Measurements from ENCODE around the gene FAM25G.
"Not testable (repeated sequence)": the region's sequence is repeated elsewhere in the genome, so short reads cannot be mapped to it uniquely, and the experiment has no call there.

The FAM25G gene

GRCh38 chr10:47480133-47480532 lies 11.4 kb downstream of the FAM25G start:
- not testable (repeated sequence) for H3K4me2 ChIP-seq (ENCODE audit: low read length)

GRCh38 chr10:47478114-47478513 lies 13.4 kb downstream of the FAM25G start:
- not testable (repeated sequence) for H3K4me3 ChIP-seq (ENCODE audit: low read length); H3K4me2 ChIP-seq (ENCODE audit: low read length); H3K9ac ChIP-seq (ENCODE audit: low read depth, low read length); H3K36me3 ChIP-seq (ENCODE audit: insufficient read depth, low read length); H3K9me3 ChIP-seq (replicated peaks; ENCODE audit: low read length); H3K4me1 ChIP-seq (ENCODE audit: control insufficient read depth, insufficient read depth, low read length); H3K27me3 ChIP-seq (ENCODE audit: control insufficient read depth, insufficient read depth, low read length)

More at GRCh38 chr10:47480133-47480532, 11.4 kb downstream of the FAM25G start:
- not testable (repeated sequence) for H3K27me3 ChIP-seq (ENCODE audit: control insufficient read depth, insufficient read depth, low read length); H3K4me3 ChIP-seq (ENCODE audit: low read length); H3K9ac ChIP-seq (ENCODE audit: low read depth, low read length); H3K36me3 ChIP-seq (ENCODE audit: insufficient read depth, low read length); H3K4me1 ChIP-seq (ENCODE audit: control insufficient read depth, insufficient read depth, low read length); H3K9me3 ChIP-seq (replicated peaks; ENCODE audit: low read length)

- H3K36me3 ChIP-seq (ENCODE audit: insufficient read depth, low read length); H3K4me1 ChIP-seq (ENCODE audit: control insufficient read depth, insufficient read depth, low read length); H3K4me3 ChIP-seq (ENCODE audit: low read length); H3K4me2 ChIP-seq (ENCODE audit: low read length); H3K9ac ChIP-seq (ENCODE audit: low read depth, low read length); H3K27me3 ChIP-seq (ENCODE audit: control insufficient read depth, insufficient read depth, low read length); H3K9me3 ChIP-seq (replicated peaks; ENCODE audit: low read length): not testable (repeated sequence)
These were observed 14.4 kb downstream of the FAM25G start for GRCh38 chr10:47477078-47477477.

DNA sequence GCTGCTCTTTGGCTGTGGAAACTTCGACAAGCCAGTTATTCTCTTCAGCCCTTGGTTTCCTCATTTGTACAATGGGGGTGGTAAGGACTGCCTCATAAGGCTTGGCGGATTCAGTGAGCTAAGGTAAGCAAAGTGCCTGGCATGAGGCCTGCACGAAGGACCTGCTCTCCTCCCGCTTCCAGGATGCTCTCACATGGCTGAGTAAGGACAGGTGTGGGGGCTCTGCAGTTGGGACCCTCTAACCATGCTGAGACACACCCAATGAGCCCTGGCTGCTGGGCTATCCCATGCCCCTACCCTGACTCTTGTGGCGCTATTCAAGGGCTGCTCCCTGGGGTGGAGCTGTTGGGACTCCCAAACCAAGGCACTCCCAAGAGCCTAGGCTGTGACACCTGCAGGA lies 16.4 kb downstream of the FAM25G start:
- H3K4me3 ChIP-seq (ENCODE audit: low read length); H3K9me3 ChIP-seq (replicated peaks; ENCODE audit: low read length); H3K27me3 ChIP-seq (ENCODE audit: control insufficient read depth, insufficient read depth, low read length); H3K4me2 ChIP-seq (ENCODE audit: low read length); H3K4me1 ChIP-seq (ENCODE audit: control insufficient read depth, insufficient read depth, low read length); H3K36me3 ChIP-seq (ENCODE audit: insufficient read depth, low read length); H3K9ac ChIP-seq (ENCODE audit: low read depth, low read length): not testable (repeated sequence)

DNA sequence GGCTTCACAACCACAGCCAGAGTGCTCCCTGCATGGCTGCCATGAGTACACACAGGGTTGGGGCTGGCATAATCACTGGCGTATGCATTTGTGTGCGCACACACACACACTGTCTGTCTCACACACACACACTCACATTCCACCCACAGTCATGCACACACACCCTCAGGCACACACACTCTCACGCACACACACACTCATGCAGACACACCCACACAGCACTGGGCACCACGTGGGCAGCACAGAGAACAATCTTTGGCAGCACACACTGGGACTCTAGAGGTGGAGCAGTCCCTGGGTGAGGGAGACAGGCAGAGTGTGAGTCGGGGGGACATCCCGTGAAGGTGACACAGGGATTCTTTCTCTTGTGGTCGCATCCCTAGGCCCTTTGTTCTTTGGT lies 18.0 kb downstream of the FAM25G start:
- H3K27me3 ChIP-seq (ENCODE audit: control insufficient read depth, insufficient read depth, low read length); H3K4me3 ChIP-seq (ENCODE audit: low read length); H3K9ac ChIP-seq (ENCODE audit: low read depth, low read length); H3K4me2 ChIP-seq (ENCODE audit: low read length); H3K4me1 ChIP-seq (ENCODE audit: control insufficient read depth, insufficient read depth, low read length); H3K9me3 ChIP-seq (replicated peaks; ENCODE audit: low read length); H3K36me3 ChIP-seq (ENCODE audit: insufficient read depth, low read length): not testable (repeated sequence)

DNA sequence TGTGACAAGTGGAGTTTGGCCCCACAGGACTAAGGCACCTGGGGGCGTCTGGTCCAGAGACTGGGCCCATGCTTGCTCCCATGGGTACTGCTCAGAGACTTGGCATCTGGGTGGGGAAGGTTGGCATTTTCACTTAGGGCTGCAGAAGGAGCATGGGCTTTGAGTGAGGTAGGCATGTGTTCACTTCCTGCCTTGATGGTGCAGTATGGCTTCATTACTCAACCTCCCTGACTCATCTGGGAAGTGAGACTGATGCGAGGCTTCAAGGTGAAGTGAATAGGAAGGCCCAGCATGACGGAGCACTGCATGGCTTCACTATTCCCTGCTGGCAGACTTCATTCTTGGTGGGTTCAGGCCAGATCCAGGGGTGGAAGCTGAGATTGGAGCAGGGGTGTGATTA lies 18.9 kb downstream of the FAM25G start:
- not testable (repeated sequence) for H3K36me3 ChIP-seq (ENCODE audit: insufficient read depth, low read length); H3K4me1 ChIP-seq (ENCODE audit: control insufficient read depth, insufficient read depth, low read length); H3K4me2 ChIP-seq (ENCODE audit: low read length); H3K27me3 ChIP-seq (ENCODE audit: control insufficient read depth, insufficient read depth, low read length); H3K4me3 ChIP-seq (ENCODE audit: low read length); H3K9me3 ChIP-seq (replicated peaks; ENCODE audit: low read length); H3K9ac ChIP-seq (ENCODE audit: low read depth, low read length)

GRCh38 chr10:47472072-47472471 lies 19.4 kb downstream of the FAM25G start:
- H3K36me3 ChIP-seq (ENCODE audit: insufficient read depth, low read length); H3K27me3 ChIP-seq (ENCODE audit: control insufficient read depth, insufficient read depth, low read length); H3K4me2 ChIP-seq (ENCODE audit: low read length); H3K9me3 ChIP-seq (replicated peaks; ENCODE audit: low read length); H3K4me3 ChIP-seq (ENCODE audit: low read length); H3K4me1 ChIP-seq (ENCODE audit: control insufficient read depth, insufficient read depth, low read length); H3K9ac ChIP-seq (ENCODE audit: low read depth, low read length): not testable (repeated sequence)

DNA sequence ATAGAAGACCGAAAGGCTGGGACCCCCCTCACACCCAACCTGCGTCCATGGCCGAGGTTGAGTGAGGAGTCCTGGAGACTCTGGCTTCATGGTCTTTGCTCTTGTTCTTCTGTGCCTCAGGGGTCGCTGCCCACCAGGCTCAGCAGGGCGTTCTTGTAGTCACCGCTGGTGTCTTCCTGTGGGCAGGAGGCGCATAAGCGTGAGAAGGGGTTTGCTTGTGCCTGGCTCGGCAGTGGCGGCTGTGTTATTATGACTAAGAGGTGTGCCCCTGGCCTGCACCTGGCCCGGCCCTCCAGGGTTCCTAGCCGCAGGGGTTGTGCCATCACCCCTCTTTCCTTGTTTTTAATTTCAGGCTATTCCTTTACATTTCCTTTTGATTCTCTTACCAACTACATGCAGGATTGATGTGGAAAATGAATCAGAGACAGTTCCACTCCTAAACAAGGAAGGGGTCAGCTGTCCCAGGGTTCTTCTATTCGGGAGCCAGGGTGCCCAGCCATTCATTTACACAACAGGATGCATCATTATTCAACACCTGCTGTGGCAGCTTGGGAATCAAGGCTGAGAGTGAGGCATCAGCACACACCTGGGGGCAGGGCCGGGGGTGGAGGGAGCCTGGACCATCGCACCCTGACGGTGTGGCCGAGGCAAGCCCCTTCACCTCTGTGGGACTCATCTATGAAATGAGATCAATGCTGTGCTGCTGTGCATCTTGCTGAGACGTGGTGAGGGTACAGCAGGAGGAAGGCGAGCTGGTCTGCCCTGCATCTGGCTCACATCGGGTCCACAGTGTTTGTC lies 22.6 kb downstream of the FAM25G start:
- not testable (repeated sequence) for H3K27me3 ChIP-seq (ENCODE audit: control insufficient read depth, insufficient read depth, low read length); H3K9ac ChIP-seq (ENCODE audit: low read depth, low read length); H3K36me3 ChIP-seq (ENCODE audit: insufficient read depth, low read length); H3K9me3 ChIP-seq (replicated peaks; ENCODE audit: low read length); H3K4me1 ChIP-seq (ENCODE audit: control insufficient read depth, insufficient read depth, low read length); H3K4me3 ChIP-seq (ENCODE audit: low read length); H3K4me2 ChIP-seq (ENCODE audit: low read length)

DNA sequence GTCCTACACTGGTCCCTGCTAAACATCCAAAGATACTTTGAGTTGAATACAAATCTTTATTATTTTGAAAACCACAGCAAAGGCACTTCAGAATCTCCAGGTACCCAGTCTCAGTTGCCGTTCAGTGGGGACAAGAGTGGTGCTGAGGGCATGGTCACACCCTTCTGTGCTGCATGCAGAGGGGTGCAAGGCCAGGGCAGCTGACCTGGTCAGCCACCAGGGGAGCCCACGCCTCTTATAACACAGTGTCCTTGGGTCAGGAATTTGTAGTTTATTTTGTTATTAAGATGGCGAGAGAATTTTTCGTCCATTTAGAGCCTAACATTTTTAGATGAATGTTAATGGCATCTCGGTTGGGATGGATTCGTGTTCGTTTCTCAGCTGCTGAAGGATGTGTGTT lies 23.5 kb downstream of the FAM25G start:
- H3K4me2 ChIP-seq (ENCODE audit: low read length); H3K4me3 ChIP-seq (ENCODE audit: low read length); H3K9me3 ChIP-seq (replicated peaks; ENCODE audit: low read length); H3K36me3 ChIP-seq (ENCODE audit: insufficient read depth, low read length); H3K4me1 ChIP-seq (ENCODE audit: control insufficient read depth, insufficient read depth, low read length); H3K9ac ChIP-seq (ENCODE audit: low read depth, low read length); H3K27me3 ChIP-seq (ENCODE audit: control insufficient read depth, insufficient read depth, low read length): not testable (repeated sequence)

- H3K4me1 ChIP-seq (ENCODE audit: control insufficient read depth, insufficient read depth, low read length); H3K9me3 ChIP-seq (replicated peaks; ENCODE audit: low read length); H3K4me3 ChIP-seq (ENCODE audit: low read length); H3K4me2 ChIP-seq (ENCODE audit: low read length); H3K36me3 ChIP-seq (ENCODE audit: insufficient read depth, low read length); H3K9ac ChIP-seq (ENCODE audit: low read depth, low read length); H3K27me3 ChIP-seq (ENCODE audit: control insufficient read depth, insufficient read depth, low read length): not testable (repeated sequence)
These were observed 24.0 kb downstream of the FAM25G start for GRCh38 chr10:47467458-47467857.

- H3K27me3 ChIP-seq (ENCODE audit: control insufficient read depth, insufficient read depth, low read length); H3K4me2 ChIP-seq (ENCODE audit: low read length); H3K9ac ChIP-seq (ENCODE audit: low read depth, low read length); H3K36me3 ChIP-seq (ENCODE audit: insufficient read depth, low read length); H3K4me3 ChIP-seq (ENCODE audit: low read length); H3K9me3 ChIP-seq (replicated peaks; ENCODE audit: low read length); H3K4me1 ChIP-seq (ENCODE audit: control insufficient read depth, insufficient read depth, low read length): not testable (repeated sequence)
These were observed 26.1 kb downstream of the FAM25G start for GRCh38 chr10:47465216-47465917.

All from skeletal muscle satellite cell (primary cell).